ENCODE data around the gene KIAA1614.

The KIAA1614 gene

GRCh38 chr1:180921386-180921785, 8.7 kb downstream of the KIAA1614 start:
- Histone ChIP-seq H3K4me3 (ENCODE audit: low read depth, low read length) (no peak overlapping the region), H3K9me3 (ENCODE audit: severe bottlenecking) (no peaks in the 10 kb centered on the region), H3K36me3 (no peaks in the 10 kb centered on the region), H3K27ac (no peak overlapping the region), H3K27me3 (ENCODE audit: insufficient read depth, low read depth, severe bottlenecking) (no peaks in the 10 kb centered on the region)
- no peak for TF ChIP-seq CTCF (IDR thresholded peaks at IDR 0.05; ENCODE audit: low read depth, low read length)
- no peak for DNase-seq

- H3K9me3 ChIP-seq (ENCODE audit: severe bottlenecking), result no peaks in the 10 kb centered on the region
- H3K27me3 ChIP-seq (ENCODE audit: insufficient read depth, low read depth, severe bottlenecking), result no peaks in the 10 kb centered on the region
- TF ChIP-seq CTCF (IDR thresholded peaks at IDR 0.05; ENCODE audit: low read depth, low read length), result no peak
- no peak overlapping the region for H3K4me3 ChIP-seq (ENCODE audit: low read depth, low read length)
- no peak overlapping the region for H3K27ac ChIP-seq
- H3K36me3 ChIP-seq, result no peaks in the 10 kb centered on the region
- no peak for DNase-seq
Measured at GRCh38 chr1:180921891-180922630, 9.4 kb downstream of the KIAA1614 start.

DNA sequence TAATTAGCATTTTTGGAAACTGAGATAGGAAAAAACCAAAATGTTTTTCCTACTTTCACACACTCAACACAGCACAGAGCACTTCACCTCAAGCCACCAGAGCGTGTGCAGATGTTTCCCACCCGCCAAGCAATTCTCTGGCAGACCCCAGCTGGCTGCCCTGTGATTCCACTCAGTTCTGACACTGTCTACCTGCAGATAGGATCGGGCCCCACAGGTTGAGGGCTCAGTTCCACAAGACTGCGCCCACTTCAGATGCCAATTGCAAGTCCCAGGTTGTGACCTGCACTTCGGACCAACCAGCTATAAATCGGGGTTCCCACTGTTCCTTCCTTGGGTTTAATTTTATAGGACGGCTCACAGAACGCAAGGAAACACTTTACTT, 9.9 kb downstream of the KIAA1614 start:
- H3K27me3 ChIP-seq (ENCODE audit: insufficient read depth, low read depth, severe bottlenecking), result no peaks in the 10 kb centered on the region
- DNase-seq, result no peak
- H3K9me3 ChIP-seq (ENCODE audit: severe bottlenecking), result no peaks in the 10 kb centered on the region
- H3K27ac ChIP-seq, result no peak overlapping the region
- H3K4me3 ChIP-seq (ENCODE audit: low read depth, low read length), result no peak overlapping the region
- TF ChIP-seq CTCF (IDR thresholded peaks at IDR 0.05; ENCODE audit: low read depth, low read length), result no peak
- no peaks in the 10 kb centered on the region for H3K36me3 ChIP-seq

GRCh38 chr1:180923021-180923841, 10.5 kb downstream of the KIAA1614 start:
- H3K27ac ChIP-seq, result no peak overlapping the region
- H3K9me3 ChIP-seq (ENCODE audit: severe bottlenecking), result no peaks in the 10 kb centered on the region
- H3K36me3 ChIP-seq, result no peaks in the 10 kb centered on the region
- DNase-seq, result peak; percentile 33
- H3K4me3 ChIP-seq (ENCODE audit: low read depth, low read length), result no peak overlapping the region
- TF ChIP-seq CTCF (IDR thresholded peaks at IDR 0.05; ENCODE audit: low read depth, low read length), result no peak
- no peaks in the 10 kb centered on the region for H3K27me3 ChIP-seq (ENCODE audit: insufficient read depth, low read depth, severe bottlenecking)

- DNase-seq, result no peak
- Histone ChIP-seq H3K36me3 (no peaks in the 10 kb centered on the region), H3K9me3 (ENCODE audit: severe bottlenecking) (no peaks in the 10 kb centered on the region), H3K4me3 (ENCODE audit: low read depth, low read length) (no peak overlapping the region), H3K27ac (no peak overlapping the region), H3K27me3 (ENCODE audit: insufficient read depth, low read depth, severe bottlenecking) (no peaks in the 10 kb centered on the region)
- no peak for TF ChIP-seq CTCF (IDR thresholded peaks at IDR 0.05; ENCODE audit: low read depth, low read length)
Measured at GRCh38 chr1:180923887-180924286, 11.2 kb downstream of the KIAA1614 start.

Measured in WERI-Rb-1 (cell line).